A673 (cell line): ENCODE data around the gene FGFR2. TPM values are rescaled to one million over a fixed set of nuclear protein-coding genes. Genes with fewer than 3 reads are reported as not detected.

ENCODE experiments used
- BruUV-seq: library from RNA; stranded (reverse); fragments of 400-500 nt; replicated peaks from 2 replicates; lab custom pipeline; 2021; lab: Mats Ljungman, UMichigan
- CTCF ChIA-PET: fragments of 300-600 bp; sonication (Branson Sonifier 250); formaldehyde crosslinking; loops from one replicate; lab custom pipeline; 2022; ENCODE audit warnings: antibody characterized with exemption; lab: Charles Lee
- POLR2A ChIA-PET: fragments of 300-600 bp; sonication (Branson Sonifier 250); formaldehyde crosslinking; loops from one replicate; lab custom pipeline; 2022; ENCODE audit warnings: antibody characterized with exemption; ENCODE audit not compliant: low non-redundant PET; lab: Charles Lee
- DNase-seq: peaks from one replicate; pipeline ENCODE4 v3.0.0-alpha.2; 2015; ENCODE audit warnings: low spot score
- H3K27ac ChIP-seq: fragments of 200-600 bp; sonication (generic); 2 replicates; pipeline ENCODE4 v1.5.1; 2016; ENCODE audit warnings: mixed run types, low read depth, mild to moderate bottlenecking, mixed read lengths, antibody characterized with exemption, low read length; ENCODE audit not compliant: poor library complexity, severe bottlenecking
- H3K27me3 ChIP-seq: fragments of 200-600 bp; sonication (generic); replicated peaks from 2 replicates; pipeline ENCODE4 v1.6.1; 2017; ENCODE audit warnings: mixed run types, low read depth, mild to moderate bottlenecking, mixed read lengths, antibody characterized with exemption, low read length; ENCODE audit not compliant: insufficient read depth, poor library complexity
- H3K36me3 ChIP-seq: fragments of 200-600 bp; sonication (generic); 2 replicates; pipeline ENCODE4 v1.6.1; 2016; ENCODE audit warnings: mixed run types, mild to moderate bottlenecking, mixed read lengths, antibody characterized with exemption, low read length; ENCODE audit not compliant: insufficient read depth, poor library complexity, severe bottlenecking
- H3K4me1 ChIP-seq: fragments of 200-600 bp; sonication (generic); 2 replicates; pipeline ENCODE4 v1.6.1; 2017; ENCODE audit warnings: mixed run types, mild to moderate bottlenecking, mixed read lengths, antibody characterized with exemption, low read length; ENCODE audit not compliant: insufficient read depth, poor library complexity, severe bottlenecking
- H3K4me3 ChIP-seq: fragments of 200-600 bp; sonication (generic); 2 replicates; pipeline ENCODE4 v1.5.1; 2016; ENCODE audit warnings: low read depth, mixed run types, mild to moderate bottlenecking, mixed read lengths, low read length; ENCODE audit not compliant: poor library complexity, severe bottlenecking
- H3K9me3 ChIP-seq: fragments of 200-600 bp; sonication (generic); 2 replicates; pipeline ENCODE4 v1.6.1; 2016; ENCODE audit warnings: mixed run types, low read depth, mild to moderate bottlenecking, mixed read lengths, antibody characterized with exemption, low read length; ENCODE audit not compliant: poor library complexity, severe bottlenecking
- EZH2 ChIP-seq: fragments of 200-600 bp; sonication (generic); IDR thresholded peaks from 2 replicates; pipeline ENCODE4 v1.6.1; 2017; ENCODE audit warnings: borderline replicate concordance, low read depth, mild to moderate bottlenecking, mixed read lengths, antibody characterized with exemption, low read length; ENCODE audit not compliant: poor library complexity, severe bottlenecking
- intact Hi-C: fragments of 100-400 bp; cut with micrococcal nuclease; formaldehyde crosslinking; loops from one replicate; pipeline ENCODE4 v1.10.0; 2022; ENCODE audit not compliant: unreplicated experiment
- total RNA-seq: library from RNA; stranded (reverse); gene quantifications from 2 replicates; pipeline ENCODE4 v1.2.3, GENCODE V29; 2021
- TF ChIP-seq, protein P1 (sequence below): fragments of 300-800, 200-600 bp; sonication (generic); conservative IDR thresholded peaks from 2 replicates; pipeline ENCODE4 v1.5.1; 2017; ENCODE audit warnings: low read depth, mild to moderate bottlenecking, antibody characterized with exemption, low read length, moderate library complexity, mixed read lengths

The FGFR2 gene
- total RNA-seq, 1 experiment from 2014 or later = 0.60 TPM

- no peak for TF ChIP-seq EZH2
- TF ChIP-seq, protein P1, sequence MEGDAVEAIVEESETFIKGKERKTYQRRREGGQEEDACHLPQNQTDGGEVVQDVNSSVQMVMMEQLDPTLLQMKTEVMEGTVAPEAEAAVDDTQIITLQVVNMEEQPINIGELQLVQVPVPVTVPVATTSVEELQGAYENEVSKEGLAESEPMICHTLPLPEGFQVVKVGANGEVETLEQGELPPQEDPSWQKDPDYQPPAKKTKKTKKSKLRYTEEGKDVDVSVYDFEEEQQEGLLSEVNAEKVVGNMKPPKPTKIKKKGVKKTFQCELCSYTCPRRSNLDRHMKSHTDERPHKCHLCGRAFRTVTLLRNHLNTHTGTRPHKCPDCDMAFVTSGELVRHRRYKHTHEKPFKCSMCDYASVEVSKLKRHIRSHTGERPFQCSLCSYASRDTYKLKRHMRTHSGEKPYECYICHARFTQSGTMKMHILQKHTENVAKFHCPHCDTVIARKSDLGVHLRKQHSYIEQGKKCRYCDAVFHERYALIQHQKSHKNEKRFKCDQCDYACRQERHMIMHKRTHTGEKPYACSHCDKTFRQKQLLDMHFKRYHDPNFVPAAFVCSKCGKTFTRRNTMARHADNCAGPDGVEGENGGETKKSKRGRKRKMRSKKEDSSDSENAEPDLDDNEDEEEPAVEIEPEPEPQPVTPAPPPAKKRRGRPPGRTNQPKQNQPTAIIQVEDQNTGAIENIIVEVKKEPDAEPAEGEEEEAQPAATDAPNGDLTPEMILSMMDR = no peak
- peaks cover 13% of the 10 kb centered on the region for H3K27me3 ChIP-seq
- no peaks in the 10 kb centered on the region for H3K9me3 ChIP-seq
- BruUV-seq = no TSS peak
- no peak for DNase-seq
- no peak overlapping the region for H3K27ac ChIP-seq
- ChIA-PET POLR2A (no interaction called here), CTCF (no interaction called here)
- intact Hi-C loops = no loop called here
- no peak overlapping the region for H3K4me3 ChIP-seq
- no peaks in the 10 kb centered on the region for H3K36me3 ChIP-seq
- H3K4me1 ChIP-seq = no peaks in the 10 kb centered on the region
Observed at GRCh38 chr10:121605708-121606107, 7.5 kb upstream of the FGFR2 start.

DNA sequence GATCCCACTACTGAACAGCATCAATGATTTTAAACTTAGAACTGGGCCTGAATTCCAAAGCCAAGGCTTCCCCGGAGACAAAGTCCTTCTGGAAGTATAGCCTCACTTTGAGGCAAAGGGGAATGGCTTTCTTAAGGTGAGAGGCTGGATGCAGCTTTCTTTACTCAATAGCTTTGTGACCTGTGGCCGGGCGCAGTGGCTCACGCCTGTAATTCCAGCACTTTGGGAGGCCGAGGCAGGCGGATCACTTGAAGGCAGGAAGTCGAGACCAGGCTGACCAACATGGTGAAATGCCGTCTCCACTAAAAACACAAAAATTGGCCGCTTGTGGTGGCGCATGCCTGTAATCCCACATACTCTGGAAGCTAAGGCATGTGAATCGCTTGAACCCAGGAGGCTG, 3.2 kb upstream of the FGFR2 start:
- POLR2A ChIA-PET = no interaction called here
- Histone ChIP-seq H3K27ac (no peak overlapping the region), H3K27me3 (peaks cover 49% of the 10 kb centered on the region), H3K4me3 (no peak overlapping the region), H3K36me3 (no peaks in the 10 kb centered on the region), H3K9me3 (no peaks in the 10 kb centered on the region), H3K4me1 (peaks cover 12% of the 10 kb centered on the region)
- BruUV-seq = no TSS peak
- intact Hi-C loops = no loop called here
- TF ChIP-seq, protein P1 = no peak
- no peak for TF ChIP-seq EZH2
- no peak for DNase-seq
- CTCF ChIA-PET = no interaction called here

- CTCF ChIA-PET = no interaction called here
- DNase-seq = no peak
- TF ChIP-seq EZH2 = no peak
- TF ChIP-seq, protein P1 = no peak
- H3K27me3 ChIP-seq = peaks cover 57% of the 10 kb centered on the region
- intact Hi-C loops = no loop called here
- H3K4me1 ChIP-seq = peaks cover 12% of the 10 kb centered on the region
- no peaks in the 10 kb centered on the region for H3K36me3 ChIP-seq
- no peak overlapping the region for H3K27ac ChIP-seq
- BruUV-seq = no TSS peak
- H3K4me3 ChIP-seq = no peak overlapping the region
- H3K9me3 ChIP-seq = no peaks in the 10 kb centered on the region
- POLR2A ChIA-PET = interaction anchor here (0.7 kb wide), 1 partner anchor 44 kb away, joined by 5 read pairs; no protein-coding TSS in a partner anchor
Observed at GRCh38 chr10:121600611-121601010, 2.4 kb upstream of the FGFR2 start.
